ENCODE results near the gene SLC26A3.

DNA sequence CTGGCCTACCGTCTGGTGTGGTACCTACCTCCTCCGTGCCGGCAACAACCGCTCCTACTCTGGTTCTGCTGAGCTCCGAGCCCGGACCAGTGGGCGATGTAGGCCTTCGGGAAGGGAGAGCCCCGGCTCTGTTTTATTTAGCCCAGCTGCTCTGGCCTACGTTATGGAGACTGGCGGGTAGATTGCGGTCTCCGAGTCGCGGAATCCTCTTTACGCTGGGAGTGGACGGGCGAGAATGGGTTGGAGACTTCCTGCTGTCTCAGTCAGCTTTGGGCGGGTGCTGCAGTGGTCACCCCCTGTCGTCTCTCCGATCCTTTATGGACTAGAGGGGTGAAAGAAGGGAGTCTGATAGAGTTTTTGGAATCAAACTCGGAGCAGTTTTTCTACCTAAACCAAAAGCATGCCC, 58.7 kb downstream of the SLC26A3 start:
- TF ChIP-seq, protein P1, sequence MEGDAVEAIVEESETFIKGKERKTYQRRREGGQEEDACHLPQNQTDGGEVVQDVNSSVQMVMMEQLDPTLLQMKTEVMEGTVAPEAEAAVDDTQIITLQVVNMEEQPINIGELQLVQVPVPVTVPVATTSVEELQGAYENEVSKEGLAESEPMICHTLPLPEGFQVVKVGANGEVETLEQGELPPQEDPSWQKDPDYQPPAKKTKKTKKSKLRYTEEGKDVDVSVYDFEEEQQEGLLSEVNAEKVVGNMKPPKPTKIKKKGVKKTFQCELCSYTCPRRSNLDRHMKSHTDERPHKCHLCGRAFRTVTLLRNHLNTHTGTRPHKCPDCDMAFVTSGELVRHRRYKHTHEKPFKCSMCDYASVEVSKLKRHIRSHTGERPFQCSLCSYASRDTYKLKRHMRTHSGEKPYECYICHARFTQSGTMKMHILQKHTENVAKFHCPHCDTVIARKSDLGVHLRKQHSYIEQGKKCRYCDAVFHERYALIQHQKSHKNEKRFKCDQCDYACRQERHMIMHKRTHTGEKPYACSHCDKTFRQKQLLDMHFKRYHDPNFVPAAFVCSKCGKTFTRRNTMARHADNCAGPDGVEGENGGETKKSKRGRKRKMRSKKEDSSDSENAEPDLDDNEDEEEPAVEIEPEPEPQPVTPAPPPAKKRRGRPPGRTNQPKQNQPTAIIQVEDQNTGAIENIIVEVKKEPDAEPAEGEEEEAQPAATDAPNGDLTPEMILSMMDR (IDR thresholded peaks at IDR 0.05): no peak
- no peak for TF ChIP-seq POLR2A (IDR thresholded peaks at IDR 0.05)

All from adrenal gland (tissue), 5 donors.